ENCODE data around the gene SPINT2. TPM values are rescaled to one million over a fixed set of nuclear protein-coding genes. Genes with fewer than 3 reads are reported as not detected.

SPINT2 gene
- total RNA-seq, 1 donor = 2.2 TPM

GRCh38 chr19:38233740-38234251, 30.6 kb upstream of the SPINT2 start:
- Histone ChIP-seq H3K4me1 (ENCODE audit: insufficient read depth, low read length) (peaks cover 5% of the 10 kb centered on the region), H3K4me2 (ENCODE audit: insufficient read depth, low read length) (no peak overlapping the region), H2AFZ (ENCODE audit: low read length) (peak overlapping the region; percentile 63), H3K4me3 (ENCODE audit: insufficient read depth, low read length) (no peak overlapping the region), H3K9me3 (ENCODE audit: low read depth, low read length) (no peaks in the 10 kb centered on the region), H3K36me3 (ENCODE audit: insufficient read depth, low read length) (no peaks in the 10 kb centered on the region), H3K27me3 (ENCODE audit: insufficient read depth, low read length) (peaks cover 6% of the 10 kb centered on the region), H4K20me1 (ENCODE audit: insufficient read depth, low read length) (no peaks in the 10 kb centered on the region), H3K79me2 (ENCODE audit: insufficient read depth, low read length) (no peaks in the 10 kb centered on the region), H3K27ac (ENCODE audit: low read depth, low read length) (no peak overlapping the region)
- peak; percentile 99 for DNase-seq (ENCODE audit: insufficient read length, low spot score, missing footprints)
- peak; percentile 82 for TF ChIP-seq CTCF (IDR thresholded peaks at IDR 0.05; ENCODE audit: extremely low read depth, low read depth, low read length)

GRCh38 chr19:38234615-38235014, 29.8 kb upstream of the SPINT2 start:
- Histone ChIP-seq H2AFZ (ENCODE audit: low read length) (no peak overlapping the region), H3K4me1 (ENCODE audit: insufficient read depth, low read length) (no peaks in the 10 kb centered on the region), H3K9me3 (ENCODE audit: low read depth, low read length) (no peaks in the 10 kb centered on the region), H3K27ac (ENCODE audit: low read depth, low read length) (no peak overlapping the region), H3K36me3 (ENCODE audit: insufficient read depth, low read length) (no peaks in the 10 kb centered on the region), H3K4me2 (ENCODE audit: insufficient read depth, low read length) (no peak overlapping the region), H3K27me3 (ENCODE audit: insufficient read depth, low read length) (peaks cover 6% of the 10 kb centered on the region), H3K79me2 (ENCODE audit: insufficient read depth, low read length) (no peaks in the 10 kb centered on the region), H3K4me3 (ENCODE audit: insufficient read depth, low read length) (no peak overlapping the region), H4K20me1 (ENCODE audit: insufficient read depth, low read length) (no peaks in the 10 kb centered on the region)
- peak; percentile 76 for DNase-seq (ENCODE audit: insufficient read length, low spot score, missing footprints)
- no peak for TF ChIP-seq CTCF (IDR thresholded peaks at IDR 0.05; ENCODE audit: extremely low read depth, low read depth, low read length)

GRCh38 chr19:38239816-38240215, 24.6 kb upstream of the SPINT2 start:
- peak; percentile 8 for DNase-seq (ENCODE audit: insufficient read length, low spot score, missing footprints)
- no peak overlapping the region for H3K4me2 ChIP-seq (ENCODE audit: insufficient read depth, low read length)
- peaks cover 3% of the 10 kb centered on the region for H3K27me3 ChIP-seq (ENCODE audit: insufficient read depth, low read length)
- H3K27ac ChIP-seq (ENCODE audit: low read depth, low read length) = no peak overlapping the region
- H3K79me2 ChIP-seq (ENCODE audit: insufficient read depth, low read length) = no peaks in the 10 kb centered on the region
- H3K4me1 ChIP-seq (ENCODE audit: insufficient read depth, low read length) = no peaks in the 10 kb centered on the region
- H4K20me1 ChIP-seq (ENCODE audit: insufficient read depth, low read length) = no peaks in the 10 kb centered on the region
- TF ChIP-seq CTCF (IDR thresholded peaks at IDR 0.05; ENCODE audit: extremely low read depth, low read depth, low read length) = no peak
- no peak overlapping the region for H3K4me3 ChIP-seq (ENCODE audit: insufficient read depth, low read length)
- peak overlapping the region; percentile 14 for H2AFZ ChIP-seq (ENCODE audit: low read length)
- no peaks in the 10 kb centered on the region for H3K36me3 ChIP-seq (ENCODE audit: insufficient read depth, low read length)
- no peaks in the 10 kb centered on the region for H3K9me3 ChIP-seq (ENCODE audit: low read depth, low read length)

GRCh38 chr19:38243279-38243673, 21.1 kb upstream of the SPINT2 start:
- no peaks in the 10 kb centered on the region for H3K27me3 ChIP-seq (ENCODE audit: insufficient read depth, low read length)
- H3K79me2 ChIP-seq (ENCODE audit: insufficient read depth, low read length) = no peaks in the 10 kb centered on the region
- H3K27ac ChIP-seq (ENCODE audit: low read depth, low read length) = no peak overlapping the region
- H2AFZ ChIP-seq (ENCODE audit: low read length) = peak overlapping the region; percentile 78
- DNase-seq (ENCODE audit: insufficient read length, low spot score, missing footprints) = no peak
- H3K36me3 ChIP-seq (ENCODE audit: insufficient read depth, low read length) = no peaks in the 10 kb centered on the region
- TF ChIP-seq CTCF (IDR thresholded peaks at IDR 0.05; ENCODE audit: extremely low read depth, low read depth, low read length) = no peak
- no peaks in the 10 kb centered on the region for H3K9me3 ChIP-seq (ENCODE audit: low read depth, low read length)
- H3K4me3 ChIP-seq (ENCODE audit: insufficient read depth, low read length) = no peak overlapping the region
- H3K4me2 ChIP-seq (ENCODE audit: insufficient read depth, low read length) = peak overlapping the region; percentile 78
- no peaks in the 10 kb centered on the region for H4K20me1 ChIP-seq (ENCODE audit: insufficient read depth, low read length)
- peaks cover 9% of the 10 kb centered on the region for H3K4me1 ChIP-seq (ENCODE audit: insufficient read depth, low read length)

Data from osteoblast (primary cell).